Neural progenitor cell (in vitro differentiated cells): ENCODE measurements around the gene TLE4. TPM values are rescaled to one million over a fixed set of nuclear protein-coding genes. Genes with fewer than 3 reads are reported as not detected.

ENCODE experiments used
- DNase-seq: peaks from one replicate; pipeline ENCODE4 v3.0.0-alpha.2; 2016; ENCODE audit warnings: low spot score
- H2AFZ ChIP-seq: fragments of 200-600 bp; sonication (generic); replicated peaks from 2 replicates; pipeline ENCODE4 v1.6.1; 2016; ENCODE audit warnings: antibody characterized with exemption
- H3F3A ChIP-seq: fragments of 200-600 bp; sonication (generic); 2 replicates; pipeline ENCODE4 v1.6.1; 2016; ENCODE audit warnings: antibody characterized with exemption, low read depth
- H3K27ac ChIP-seq: fragments of 200-600 bp; sonication (generic); 2 replicates; pipeline ENCODE4 v1.5.1; 2016; ENCODE audit warnings: mild to moderate bottlenecking
- H3K27me3 ChIP-seq: fragments of 200-600 bp; sonication (generic); 2 replicates; pipeline ENCODE4 v1.6.1; 2016; ENCODE audit warnings: mild to moderate bottlenecking, moderate library complexity
- H3K36me3 ChIP-seq: fragments of 200-600 bp; sonication (generic); 2 replicates; pipeline ENCODE4 v1.5.1; 2016
- H3K4me1 ChIP-seq: fragments of 200-600 bp; sonication (generic); 2 replicates; pipeline ENCODE4 v1.6.1; 2016; ENCODE audit warnings: mixed run types
- H3K4me2 ChIP-seq: fragments of 200-600 bp; sonication (generic); 2 replicates; pipeline ENCODE4 v1.6.1; 2016
- H3K4me3 ChIP-seq: fragments of 200-600 bp; sonication (generic); 2 replicates; pipeline ENCODE4 v1.5.1; 2016
- H3K79me2 ChIP-seq: fragments of 200-600 bp; sonication (generic); 2 replicates; pipeline ENCODE4 v1.6.1; 2016; ENCODE audit warnings: low read depth
- H3K9ac ChIP-seq: fragments of 200-600 bp; sonication (generic); 2 replicates; pipeline ENCODE4 v1.6.1; 2016
- H3K9me3 ChIP-seq: fragments of 200-600 bp; sonication (generic); 2 replicates; pipeline ENCODE4 v1.5.1; 2016; ENCODE audit warnings: low read depth
- H4K20me1 ChIP-seq: fragments of 200-600 bp; sonication (generic); 2 replicates; pipeline ENCODE4 v1.6.1; 2016; ENCODE audit warnings: low read depth
- H3K27ac Mint-ChIP-seq: 3 replicates; pipeline ENCODE4 v1.8.0; 2021; ENCODE audit warnings: mixed read lengths
- H3K27me3 Mint-ChIP-seq: 2 replicates; pipeline ENCODE4 v1.8.0; 2022; ENCODE audit warnings: low read depth, mild to moderate bottlenecking, inconsistent platforms, moderate library complexity, mixed read lengths; ENCODE audit not compliant: insufficient read depth
- H3K36me3 Mint-ChIP-seq: 3 replicates; pipeline ENCODE4 v1.8.0; 2021; ENCODE audit warnings: mixed read lengths
- H3K4me1 Mint-ChIP-seq: 3 replicates; pipeline ENCODE4 v1.8.0; 2021; ENCODE audit warnings: mixed read lengths
- H3K4me3 Mint-ChIP-seq: 3 replicates; pipeline ENCODE4 v1.8.0; 2021; ENCODE audit warnings: mild to moderate bottlenecking, moderate library complexity, mixed read lengths
- H3K9me3 Mint-ChIP-seq: 3 replicates; pipeline ENCODE4 v1.8.0; 2020; ENCODE audit warnings: mixed read lengths
- CTCF ChIP-seq: fragments of 200-600 bp; sonication (generic); IDR thresholded peaks from 2 replicates; pipeline ENCODE4 v1.5.1; 2017; ENCODE audit warnings: antibody characterized with exemption, mild to moderate bottlenecking
- EZH2 ChIP-seq: fragments of 200-600 bp; sonication (generic); IDR thresholded peaks from 2 replicates; pipeline ENCODE4 v1.6.1; 2017; ENCODE audit warnings: antibody characterized with exemption, mild to moderate bottlenecking, moderate library complexity
- EZH2phosphoT487 ChIP-seq: fragments of 200-600 bp; sonication (generic); IDR thresholded peaks from 2 replicates; pipeline ENCODE4 v1.6.1; 2017; ENCODE audit warnings: antibody characterized with exemption
- total RNA-seq: library from RNA; depleted of rRNA; stranded (reverse); fragments of >200 nt; gene quantifications from 2 replicates; pipeline ENCODE4 v1.2.3, GENCODE V29; 2015; ENCODE audit warnings: low replicate concordance

The TLE4 gene
- total RNA-seq, 1 donor from 2014 or later: 265 TPM

- Histone ChIP-seq H3F3A (no peaks in the 10 kb centered on the region), H3K9ac (no peak overlapping the region), H3K79me2 (no peaks in the 10 kb centered on the region), H3K27ac (no peak overlapping the region), H3K4me1 (no peaks in the 10 kb centered on the region), H3K4me3 (no peak overlapping the region), H2AFZ (no peak overlapping the region), H3K4me2 (no peak overlapping the region), H3K9me3 (no peaks in the 10 kb centered on the region), H3K27me3 (no peaks in the 10 kb centered on the region), H4K20me1 (no peaks in the 10 kb centered on the region), H3K36me3 (no peaks in the 10 kb centered on the region)
- no peaks in the 10 kb centered on the region for H3K36me3 Mint-ChIP-seq
- no peaks in the 10 kb centered on the region for H3K4me1 Mint-ChIP-seq
- TF ChIP-seq EZH2phosphoT487: no peak
- TF ChIP-seq CTCF: no peak
- no peak for TF ChIP-seq EZH2
- H3K9me3 Mint-ChIP-seq: no peaks in the 10 kb centered on the region
- no peak overlapping the region for H3K27ac Mint-ChIP-seq
- no peak overlapping the region for H3K4me3 Mint-ChIP-seq
- H3K27me3 Mint-ChIP-seq: peaks cover 3% of the 10 kb centered on the region
- DNase-seq: no peak
Observed at GRCh38 chr9:79526149-79526672, 45.6 kb upstream of the TLE4 start.

DNA sequence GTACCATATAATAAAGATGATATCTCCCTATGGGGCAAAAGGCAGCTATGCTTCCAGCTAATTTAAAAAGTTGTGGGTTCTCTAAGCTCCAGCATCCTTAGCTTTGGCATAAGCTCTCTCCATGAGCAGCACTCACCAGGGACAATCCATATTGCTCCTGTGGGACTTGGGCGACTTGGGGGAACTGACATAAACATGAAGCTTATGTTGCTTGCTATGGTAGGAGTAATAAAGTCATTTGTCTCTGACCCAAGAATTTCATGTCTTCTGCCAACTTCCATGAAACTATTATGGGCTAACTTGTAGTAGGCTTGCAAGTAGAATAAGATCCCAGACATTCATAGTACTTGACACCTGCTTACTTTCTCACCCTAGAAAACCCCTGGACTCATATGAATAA, 36.2 kb upstream of the TLE4 start:
- Histone ChIP-seq H3K9ac (no peak overlapping the region), H3K4me2 (no peak overlapping the region), H2AFZ (no peak overlapping the region), H3F3A (no peaks in the 10 kb centered on the region), H3K27ac (no peak overlapping the region), H3K4me3 (no peak overlapping the region), H3K9me3 (no peaks in the 10 kb centered on the region), H3K4me1 (no peaks in the 10 kb centered on the region), H3K27me3 (no peaks in the 10 kb centered on the region), H3K79me2 (no peaks in the 10 kb centered on the region), H3K36me3 (no peaks in the 10 kb centered on the region), H4K20me1 (no peaks in the 10 kb centered on the region)
- Mint-ChIP-seq H3K9me3 (peaks cover 9% of the 10 kb centered on the region), H3K36me3 (no peaks in the 10 kb centered on the region), H3K4me1 (no peaks in the 10 kb centered on the region), H3K4me3 (no peak overlapping the region), H3K27ac (no peak overlapping the region), H3K27me3 (peaks cover 6% of the 10 kb centered on the region)
- no peak for DNase-seq
- no peak for TF ChIP-seq EZH2
- TF ChIP-seq CTCF: no peak
- TF ChIP-seq EZH2phosphoT487: no peak

GRCh38 chr9:79537838-79538237, 33.9 kb upstream of the TLE4 start:
- H3K4me1 ChIP-seq: no peaks in the 10 kb centered on the region
- H3K36me3 Mint-ChIP-seq: no peaks in the 10 kb centered on the region
- H3K27ac ChIP-seq: no peak overlapping the region
- H3K9ac ChIP-seq: no peak overlapping the region
- H3K4me3 ChIP-seq: no peak overlapping the region
- DNase-seq: no peak
- peaks cover 9% of the 10 kb centered on the region for H3K9me3 Mint-ChIP-seq
- no peaks in the 10 kb centered on the region for H3F3A ChIP-seq
- no peak overlapping the region for H3K4me3 Mint-ChIP-seq
- no peak for TF ChIP-seq EZH2phosphoT487
- no peak for TF ChIP-seq EZH2
- no peak for TF ChIP-seq CTCF
- no peak overlapping the region for H3K4me2 ChIP-seq
- peaks cover 6% of the 10 kb centered on the region for H3K27me3 Mint-ChIP-seq
- no peaks in the 10 kb centered on the region for H3K4me1 Mint-ChIP-seq
- H4K20me1 ChIP-seq: no peaks in the 10 kb centered on the region
- H3K27ac Mint-ChIP-seq: no peak overlapping the region
- no peaks in the 10 kb centered on the region for H3K79me2 ChIP-seq
- no peaks in the 10 kb centered on the region for H3K27me3 ChIP-seq
- H2AFZ ChIP-seq: no peak overlapping the region
- no peaks in the 10 kb centered on the region for H3K9me3 ChIP-seq
- no peaks in the 10 kb centered on the region for H3K36me3 ChIP-seq
